Adipose tissue (tissue), 3 donors: ENCODE data around the gene HNF4A. TPM values are rescaled to one million over a fixed set of nuclear protein-coding genes. Genes with fewer than 3 reads are reported as not detected.
"Not testable (repeated sequence)": the region's sequence is repeated elsewhere in the genome, so short reads cannot be mapped to it uniquely, and the experiment has no call there.

Source experiments
- H3K27ac ChIP-seq: one replicate; pipeline ENCODE4 v1.5.1; 2013; ENCODE audit warnings: low read depth, low read length
- whole genome bisulfite sequencing, 3 donors: extraction: QIAGEN DNeasy Blood & Tissue Kit; methylation state at CpG; one replicate each; pipeline ENCODE4 v1.1.7; 2013; 5-methylcytosine and 5-hydroxymethylcytosine counted together
- polyA plus RNA-seq, 3 donors: library from polyadenylated mRNA; stranded (reverse); fragments of 200-250 nt; gene quantifications; one replicate each; pipeline ENCODE4 v1.2.3, GENCODE V29; 2013
- donor health status: healthy with polysubstance abuse.
- donor health status: Bipolar disorder and iron deficiency.
- donor health status: healthy.

Gene HNF4A
- polyA plus RNA-seq, 3 donors = 0.22 to 13.6 (median 0.68) TPM

DNA sequence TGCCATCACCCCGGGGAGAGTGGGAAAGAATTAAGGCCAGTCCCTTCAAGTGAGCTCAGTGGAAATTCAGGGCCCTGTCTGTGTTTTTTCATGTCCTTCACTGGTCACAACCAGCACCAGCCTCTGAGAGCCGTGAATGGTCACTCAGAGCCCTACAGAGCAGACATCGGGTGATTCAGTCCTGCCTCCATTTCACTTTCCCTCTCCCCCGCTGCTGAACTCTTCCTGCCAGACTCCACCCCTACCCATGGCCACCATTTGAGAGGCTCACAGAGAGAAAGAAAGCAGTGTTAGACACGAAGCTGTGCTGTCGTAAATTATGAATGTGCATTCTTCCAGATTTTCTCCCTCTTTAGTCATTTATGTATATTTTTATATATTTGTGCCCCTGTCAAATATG, 13.3 kb upstream of the HNF4A start:
- WGBS, 3 donors = 53 to 72% (median 56%) methylated on average over 6 of the region's 6 CpGs
- H3K27ac ChIP-seq = no peak overlapping the region

DNA sequence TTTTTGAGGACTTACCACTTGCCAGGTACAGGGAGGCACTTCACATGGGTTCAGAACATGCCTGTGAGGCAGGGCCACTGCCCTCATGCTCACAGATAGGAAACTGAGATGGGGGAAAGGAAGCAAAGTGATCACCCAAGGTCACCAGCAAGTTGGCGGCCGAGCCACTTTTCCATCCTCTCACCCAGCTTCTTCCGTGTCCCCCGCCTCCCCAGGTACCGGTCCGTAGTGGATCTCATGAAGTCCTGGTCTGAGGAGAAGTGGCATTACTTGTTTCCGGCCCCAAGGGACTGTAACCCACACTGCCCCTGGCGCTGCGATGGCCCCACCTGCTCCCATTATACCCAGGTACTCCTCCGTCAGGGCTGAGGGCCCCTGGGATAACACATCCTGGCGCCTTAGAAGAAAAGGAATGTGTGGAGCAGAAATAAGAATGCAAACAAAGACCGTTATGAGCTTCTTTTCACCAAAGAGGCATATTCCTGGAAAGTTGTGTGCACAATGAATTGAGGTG, 12.3 kb upstream of the HNF4A start:
- H3K27ac ChIP-seq = no peak overlapping the region
- WGBS, 3 donors = 81 to 87% (median 83%) methylated on average over 12 of the region's 12 CpGs

DNA sequence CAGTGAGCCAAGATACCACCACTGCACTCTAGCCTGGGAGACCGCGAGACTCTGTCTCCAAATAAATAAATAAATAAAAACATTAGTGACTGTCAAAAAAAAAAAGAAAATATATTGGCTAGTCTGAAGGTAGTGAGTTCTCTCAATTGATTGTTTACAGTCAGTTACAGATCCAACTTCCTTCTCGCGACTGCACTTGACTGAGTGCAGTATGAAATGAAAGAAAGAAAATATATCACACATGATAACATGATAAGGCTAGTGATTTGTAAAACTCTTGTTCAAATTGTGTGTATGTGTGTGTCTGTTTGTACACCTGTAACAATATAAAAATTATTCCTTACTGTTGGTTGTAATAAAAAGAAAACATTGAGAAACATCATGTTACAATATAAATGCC, 10.8 kb upstream of the HNF4A start:
- WGBS, 3 donors = 68 to 75% (median 73%) methylated on average over 4 of the region's 4 CpGs
- no peak overlapping the region for H3K27ac ChIP-seq

DNA sequence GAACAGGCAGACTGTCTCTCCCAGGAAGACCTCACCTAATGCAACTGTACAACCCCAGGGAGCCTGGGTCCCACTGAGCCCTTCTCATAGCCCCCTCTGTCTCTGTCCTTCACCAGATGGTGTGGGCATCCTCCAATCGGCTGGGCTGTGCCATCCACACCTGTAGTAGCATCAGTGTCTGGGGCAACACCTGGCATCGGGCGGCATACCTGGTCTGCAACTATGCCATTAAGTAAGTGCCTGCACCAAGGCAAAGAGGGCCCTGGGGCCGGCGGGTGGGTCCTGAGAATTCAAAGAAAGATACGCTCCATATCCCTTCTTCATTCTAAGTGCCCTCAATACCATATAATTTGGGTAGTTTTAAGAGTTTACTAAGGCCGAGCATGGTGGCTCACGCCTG, 10.4 kb upstream of the HNF4A start:
- 90 to 93% (median 90%) methylated on average over 8 of the region's 8 CpGs for WGBS, 3 donors
- no peak overlapping the region for H3K27ac ChIP-seq

DNA sequence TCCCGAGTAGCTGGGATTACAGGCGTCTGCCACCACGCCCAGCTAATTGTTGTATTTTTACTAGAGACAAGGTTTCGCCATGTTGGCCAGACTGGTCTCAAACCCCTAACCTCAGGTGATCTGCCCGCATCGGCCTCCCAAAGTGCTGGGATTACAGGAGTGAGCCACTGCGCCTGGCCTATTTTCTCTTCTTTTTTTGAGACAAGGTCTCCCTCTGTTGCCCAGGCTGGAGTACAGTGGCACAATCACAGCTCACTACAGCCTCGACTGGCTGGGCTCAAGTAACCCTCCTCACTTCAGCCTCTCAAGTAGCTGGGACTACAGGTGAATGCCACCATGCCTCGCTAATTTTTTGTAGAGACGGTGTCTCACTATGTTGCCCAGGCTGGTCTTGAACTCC, 9.6 kb upstream of the HNF4A start:
- H3K27ac ChIP-seq = not testable (repeated sequence)
- WGBS, 3 donors = 88 to 96% (median 94%) methylated on average over 10 of the region's 10 CpGs

DNA sequence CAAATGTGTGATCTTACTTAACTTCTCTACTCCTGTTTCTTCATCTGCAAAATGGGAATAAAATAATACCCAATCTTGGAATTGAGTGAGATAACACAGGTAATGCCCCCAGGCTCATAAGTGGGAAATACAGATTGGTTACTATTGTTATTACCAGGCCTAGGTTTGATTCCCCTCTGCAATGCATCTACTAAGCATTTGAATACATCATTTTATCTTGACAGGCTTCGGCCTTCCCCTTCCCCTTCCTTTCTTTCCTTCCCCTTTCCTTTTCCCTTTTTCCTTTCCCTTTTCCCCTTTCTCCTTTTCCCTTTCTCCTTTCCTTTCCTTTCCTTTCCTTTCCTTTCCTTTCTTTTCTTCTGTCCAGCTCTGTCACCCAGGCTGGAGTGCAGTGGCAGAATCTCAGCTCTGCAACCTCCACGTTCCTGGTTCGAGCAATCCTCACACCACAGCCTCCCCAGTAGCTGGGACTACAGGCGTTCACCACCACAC, 7.3 kb upstream of the HNF4A start:
- H3K27ac ChIP-seq = no peak overlapping the region
- WGBS, 3 donors = 84 to 90% (median 85%) methylated on average over 4 of the region's 4 CpGs

DNA sequence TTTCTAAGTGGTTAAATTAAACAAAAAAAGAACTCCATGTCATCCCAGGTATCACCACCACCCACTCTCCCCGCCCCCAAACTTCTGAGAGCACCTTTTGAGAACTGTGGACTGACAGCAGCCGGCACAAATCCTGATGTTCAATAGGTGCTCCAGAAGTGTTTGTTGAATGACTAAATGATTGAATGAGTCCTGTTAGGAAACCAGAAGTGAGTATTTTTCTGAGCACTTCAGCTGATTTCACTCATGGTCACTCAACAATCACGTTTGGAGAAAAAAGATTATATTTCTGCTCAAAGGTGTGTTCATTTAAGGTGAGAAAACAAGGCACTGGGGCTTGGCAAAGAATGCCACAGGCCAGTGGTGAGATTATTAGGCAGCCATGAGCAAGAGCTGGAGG, 6.2 kb upstream of the HNF4A start:
- 76 to 90% (median 78%) methylated on average over 3 of the region's 3 CpGs for WGBS, 3 donors
- no peak overlapping the region for H3K27ac ChIP-seq

DNA sequence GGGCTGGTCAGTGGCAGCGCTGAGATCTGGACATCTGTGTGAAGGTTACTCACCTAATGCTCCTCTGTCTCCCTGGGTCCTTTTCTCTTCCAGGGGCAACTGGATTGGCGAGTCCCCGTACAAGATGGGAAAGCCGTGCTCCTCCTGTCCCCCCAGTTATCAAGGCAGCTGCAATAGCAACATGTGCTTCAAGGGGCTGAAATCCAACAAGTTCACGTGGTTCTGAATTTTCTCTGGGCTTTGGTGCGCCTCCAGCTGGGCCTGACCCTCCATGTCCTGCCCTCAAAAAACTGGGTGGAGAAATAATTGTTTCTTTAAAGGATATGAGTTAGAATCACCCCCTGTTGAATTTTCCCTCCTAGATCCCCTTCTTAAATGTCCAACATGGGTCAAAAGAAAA, 4.9 kb upstream of the HNF4A start:
- 84 to 91% (median 85%) methylated on average over 6 of the region's 6 CpGs for WGBS, 3 donors
- no peak overlapping the region for H3K27ac ChIP-seq

DNA sequence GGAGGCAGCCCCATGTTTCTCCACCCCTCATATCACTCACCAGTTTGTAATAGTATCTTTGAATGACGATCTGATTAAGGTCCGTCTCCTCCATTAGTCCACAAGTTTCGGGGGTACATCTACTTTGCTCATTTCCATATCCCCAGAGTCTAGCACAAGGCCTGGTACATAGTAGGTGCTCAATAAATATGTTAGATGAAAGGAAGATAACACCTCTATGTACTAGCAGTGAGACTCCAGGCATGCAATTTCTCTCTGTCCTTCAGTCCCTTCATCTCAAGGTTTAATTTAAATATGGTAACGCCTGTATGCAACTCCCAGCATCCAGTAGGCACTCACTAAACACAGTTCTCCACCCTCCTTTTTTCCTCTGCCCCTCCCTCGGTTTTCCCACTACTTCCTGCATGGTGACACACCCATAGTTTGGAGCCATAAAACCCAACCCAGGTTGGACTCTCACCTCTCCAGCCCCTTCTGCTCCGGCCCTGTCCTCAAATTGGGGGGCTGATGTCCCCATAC, 461 bp upstream of the HNF4A start:
- no peak overlapping the region for H3K27ac ChIP-seq
- 33 to 88% (median 80%) methylated on average over 6 of the region's 6 CpGs for WGBS, 3 donors

DNA sequence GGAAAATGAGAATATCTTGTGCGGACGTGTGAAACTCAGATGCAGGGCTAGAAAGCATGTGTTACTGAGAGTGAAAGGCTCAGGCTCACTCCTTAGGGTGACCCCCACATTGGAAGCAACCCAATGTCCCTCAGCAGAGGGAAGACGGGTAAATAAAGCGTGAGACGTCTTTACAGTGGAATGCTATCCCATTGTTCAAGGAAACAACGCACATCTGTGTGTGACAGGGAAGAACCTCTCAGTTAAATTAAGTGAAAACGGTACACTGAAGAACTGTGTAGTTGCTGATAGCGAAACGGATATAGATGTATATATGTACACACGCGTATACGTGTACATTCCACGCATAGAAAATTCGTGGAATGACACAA, 839 bp downstream of the HNF4A start:
- no peak overlapping the region for H3K27ac ChIP-seq
- WGBS, 3 donors = 24 to 88% (median 84%) methylated on average over 14 of the region's 14 CpGs

DNA sequence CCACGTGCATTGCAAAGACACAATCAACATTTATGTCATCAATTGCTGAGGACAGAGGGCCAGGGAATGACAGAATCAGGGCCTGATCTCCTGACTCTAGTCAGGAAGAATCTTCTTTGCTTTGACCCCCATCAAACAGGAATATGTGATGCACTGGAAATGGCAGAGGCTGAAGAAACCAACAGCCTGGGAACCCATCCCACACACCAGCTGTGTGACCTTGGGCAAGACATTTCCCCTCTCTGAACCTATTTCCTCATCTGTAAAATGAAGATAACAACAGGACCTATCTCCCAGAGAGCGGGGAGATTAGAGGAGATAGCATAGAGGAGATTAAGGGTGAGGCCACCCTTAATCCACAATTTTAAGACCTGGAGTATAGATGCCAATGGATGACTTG, 1.5 kb downstream of the HNF4A start:
- H3K27ac ChIP-seq = no peak overlapping the region
- 23 to 76% (median 51%) methylated on average over 2 of the region's 2 CpGs for WGBS, 3 donors

DNA sequence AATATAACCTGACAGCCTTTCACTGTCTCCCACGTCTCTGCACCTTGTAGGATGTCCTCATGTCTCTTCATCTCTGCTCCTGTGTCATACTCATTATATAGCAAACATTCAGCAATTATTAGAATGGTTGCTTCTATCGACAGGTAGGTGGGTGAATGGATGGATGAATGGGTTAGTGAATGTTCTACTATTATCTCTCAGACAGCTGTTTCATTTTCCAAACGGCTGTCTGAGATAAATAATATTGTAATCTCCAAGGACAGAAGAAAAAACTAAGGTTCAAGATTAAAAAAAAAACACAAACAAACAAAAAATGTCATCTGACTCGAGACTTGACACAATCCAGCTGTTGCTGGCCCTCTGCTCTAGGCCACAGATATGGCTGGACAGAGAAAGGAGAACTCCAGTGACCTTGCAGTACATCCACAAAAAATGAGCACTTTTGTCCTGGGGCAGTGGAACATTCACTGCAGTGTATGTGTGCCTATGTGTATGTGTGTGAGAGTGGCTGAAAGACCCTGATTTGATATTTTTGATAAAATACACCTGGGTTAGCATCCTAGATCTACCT, 2.1 kb downstream of the HNF4A start:
- 30 to 55% (median 52%) methylated on average over 4 of the region's 4 CpGs for WGBS, 3 donors
- no peak overlapping the region for H3K27ac ChIP-seq

DNA sequence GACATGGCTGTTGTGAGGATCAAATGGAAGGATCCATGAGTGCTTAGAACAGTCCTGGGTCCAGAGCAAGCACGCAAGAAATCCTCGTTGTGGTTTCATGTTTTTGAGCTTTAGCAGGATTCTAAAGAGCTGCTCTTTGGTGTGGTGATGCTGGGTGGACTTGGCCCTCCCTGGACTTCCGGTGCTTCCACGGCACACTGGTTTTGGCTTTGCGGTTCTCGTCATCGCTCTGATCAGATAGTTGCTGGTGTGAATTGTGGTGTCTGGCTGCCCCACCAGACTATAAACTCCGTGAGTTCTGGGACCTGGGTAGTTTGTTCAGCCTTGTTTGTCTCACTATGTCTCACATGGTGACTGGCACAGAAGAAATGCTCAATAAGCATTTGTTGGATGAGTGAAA, 3.3 kb downstream of the HNF4A start:
- 73 to 90% (median 90%) methylated on average over 8 of the region's 8 CpGs for WGBS, 3 donors
- H3K27ac ChIP-seq = no peak overlapping the region

DNA sequence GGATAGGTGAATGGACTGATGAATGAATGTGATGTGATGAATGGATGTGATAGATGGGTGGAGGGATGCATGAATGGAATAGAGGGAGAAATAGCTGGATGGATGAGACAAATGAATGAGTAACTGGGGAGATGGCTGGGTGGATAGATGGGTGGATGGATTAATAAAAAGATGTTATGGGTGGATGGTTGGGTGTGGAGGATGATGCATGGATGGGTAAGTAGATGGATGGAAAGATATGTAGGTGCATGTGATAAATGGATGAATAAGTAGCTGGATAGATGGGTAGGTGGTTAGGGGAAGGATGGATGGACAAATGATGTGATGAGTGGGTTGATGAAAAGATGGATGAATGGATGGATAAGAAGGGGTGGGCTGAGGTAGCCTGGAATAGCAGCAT, 4.7 kb downstream of the HNF4A start:
- H3K27ac ChIP-seq = no peak overlapping the region

DNA sequence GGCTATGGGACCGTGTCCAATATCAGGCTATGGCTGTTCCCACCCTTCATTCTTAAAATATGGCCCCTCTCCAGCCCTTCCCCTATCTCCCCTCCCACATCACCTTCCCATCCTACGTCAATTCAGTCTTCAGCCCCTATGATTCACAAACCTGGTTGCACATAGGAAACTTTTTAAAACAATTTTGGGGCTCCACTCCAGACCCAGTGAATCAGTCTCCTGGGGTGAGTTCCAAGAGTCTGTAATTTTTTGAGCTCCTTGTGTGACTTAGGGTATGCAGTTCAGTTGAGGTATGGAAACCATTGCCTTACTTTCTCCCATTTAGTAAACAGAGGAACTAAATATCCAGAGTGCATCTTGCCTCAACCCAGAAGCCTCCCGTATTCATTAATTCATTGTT, 5.5 kb downstream of the HNF4A start:
- H3K27ac ChIP-seq = no peak overlapping the region
- WGBS, 3 donors = 58 to 85% (median 72%) methylated on average over 3 of the region's 3 CpGs

DNA sequence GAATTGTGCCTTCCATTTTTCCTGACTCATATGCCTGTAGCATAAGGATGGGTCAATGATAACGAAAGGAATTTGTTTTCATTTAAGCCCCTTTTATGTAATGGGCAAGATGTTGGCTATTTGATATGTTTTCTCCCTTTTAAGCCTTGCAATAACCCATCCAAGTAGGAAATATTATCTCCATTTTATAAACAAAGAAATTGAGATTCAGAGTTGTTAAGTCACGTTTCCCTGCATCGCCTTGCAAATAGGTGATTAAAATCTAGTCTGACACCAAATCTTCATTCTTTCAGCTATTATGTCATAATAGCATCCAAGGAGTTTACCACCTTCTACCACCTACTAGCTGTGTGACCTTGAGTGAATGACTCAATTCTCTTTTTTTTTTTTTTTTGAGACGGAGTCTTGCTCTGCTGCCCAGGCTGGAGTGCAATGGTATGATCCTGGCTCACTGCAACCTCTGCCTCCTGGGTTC, 7.0 kb downstream of the HNF4A start:
- no peak overlapping the region for H3K27ac ChIP-seq
- WGBS, 3 donors = 56 to 74% (median 62%) methylated on average over 4 of the region's 4 CpGs

DNA sequence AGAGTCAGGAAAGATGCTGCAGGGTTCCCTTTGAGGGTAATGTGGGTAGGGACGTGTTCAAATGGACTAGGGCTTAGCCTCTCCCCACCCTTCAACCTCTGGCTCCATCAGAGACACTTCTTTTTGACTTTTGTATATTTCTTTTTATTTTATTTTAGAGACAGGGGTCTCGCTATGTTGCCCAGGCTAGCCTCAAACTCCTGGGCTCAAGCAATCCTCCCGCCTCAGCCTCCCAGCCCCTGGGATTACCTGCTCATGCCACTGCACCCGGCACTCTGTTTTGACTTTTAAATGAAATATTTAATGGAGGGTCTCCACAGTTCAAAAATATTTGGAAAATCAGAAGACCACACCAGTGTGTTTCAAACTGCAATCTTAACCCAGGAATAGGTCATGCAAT, 8.6 kb downstream of the HNF4A start:
- H3K27ac ChIP-seq = no peak overlapping the region
- 79 to 88% (median 87%) methylated on average over 4 of the region's 4 CpGs for WGBS, 3 donors

DNA sequence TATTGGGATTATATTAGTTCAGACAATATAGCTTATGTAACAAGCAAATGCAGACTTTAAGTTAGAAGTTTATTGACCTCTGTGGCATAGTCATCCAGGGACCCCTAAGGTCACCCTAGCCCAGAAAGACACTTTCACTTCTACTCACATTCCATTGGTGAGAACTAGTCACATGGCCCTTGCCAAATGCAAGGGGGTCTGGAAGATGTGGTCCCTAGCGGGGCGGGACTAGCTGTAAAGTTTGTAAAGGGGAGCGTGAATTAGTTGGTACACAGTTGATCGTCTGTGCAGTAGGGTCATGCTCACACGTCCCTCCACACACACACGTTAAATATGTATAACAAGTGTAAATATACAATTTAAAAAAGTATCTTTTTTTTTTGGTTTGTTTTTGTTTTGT, 9.3 kb downstream of the HNF4A start:
- WGBS, 3 donors = 85 to 93% (median 91%) methylated on average over 6 of the region's 6 CpGs
- no peak overlapping the region for H3K27ac ChIP-seq

DNA sequence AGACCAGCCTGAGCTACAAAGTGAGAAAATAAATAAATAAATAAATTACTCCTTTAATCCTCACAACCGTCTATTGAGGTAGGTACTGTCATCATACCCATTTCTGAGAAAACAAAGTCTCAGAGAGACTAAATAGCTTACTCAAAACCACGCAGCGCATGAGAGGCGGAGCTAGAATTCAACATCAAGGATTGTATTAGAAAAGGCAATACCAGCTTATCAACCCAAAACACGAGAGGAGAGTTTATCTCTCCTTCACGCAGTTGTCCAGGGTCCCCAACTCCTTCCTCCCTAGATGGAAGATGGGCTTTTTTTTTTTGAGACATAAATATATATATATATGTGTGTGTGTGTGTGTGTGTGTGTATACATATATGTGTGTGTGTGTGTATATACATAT, 12.2 kb downstream of the HNF4A start:
- 92 to 96% (median 95%) methylated on average over 6 of the region's 6 CpGs for WGBS, 3 donors
- no peak overlapping the region for H3K27ac ChIP-seq

DNA sequence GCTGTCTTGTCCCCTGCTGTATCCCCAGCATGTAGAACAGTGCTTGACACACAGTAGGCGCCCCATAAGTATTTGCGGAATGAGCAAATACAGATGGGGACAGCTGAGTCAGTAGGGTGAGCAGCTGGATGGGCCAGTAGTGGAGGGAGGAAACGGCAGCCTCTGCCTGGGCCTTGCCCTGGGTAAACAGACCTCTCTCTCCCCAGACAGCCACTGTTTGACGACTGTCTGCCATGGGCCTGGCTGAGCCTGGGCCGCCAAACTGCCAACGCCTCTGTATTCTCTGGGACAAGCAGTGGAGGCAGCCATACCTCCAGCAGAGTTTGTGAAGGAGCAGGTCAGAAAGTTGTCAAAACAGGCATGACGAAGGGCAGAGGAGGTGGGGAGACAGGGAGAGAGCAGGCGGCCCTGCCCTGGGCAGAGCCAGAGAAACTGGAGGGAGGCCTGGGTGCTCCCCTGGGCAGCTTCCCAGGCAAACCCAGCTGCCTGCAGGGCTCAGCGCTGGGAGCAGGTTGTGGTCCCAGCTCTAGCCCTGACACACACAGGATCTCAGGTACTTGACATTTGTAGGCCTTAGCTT, 15.2 kb downstream of the HNF4A start:
- H3K27ac ChIP-seq = no peak overlapping the region
- 33 to 83% (median 79%) methylated on average over 8 to 9 of the region's 9 CpGs for WGBS, 3 donors
